Neutrophil (primary cell): ENCODE data around the gene CACNA1I.

ENCODE experiments used
- H3K27ac ChIP-seq: fragments of 200-600 bp; sonication (generic); 2 replicates; pipeline ENCODE4 v1.5.1; 2016; ENCODE audit warnings: mild to moderate bottlenecking, moderate library complexity
- H3K27me3 ChIP-seq: fragments of 200-600 bp; sonication (generic); 2 replicates; pipeline ENCODE4 v1.6.0; 2016; ENCODE audit warnings: mild to moderate bottlenecking
- H3K36me3 ChIP-seq: fragments of 200-600 bp; sonication (generic); 2 replicates; pipeline ENCODE4 v1.5.1; 2017
- H3K4me1 ChIP-seq, 2 experiments: fragments of 200-600 bp in 1 of 2; sonication (generic) in 1 of 2; 1 replicate in 1 of 2; 2 replicates in 1 of 2; pipeline versions ENCODE4 v1.5.1 to v1.6.1; 2013 to 2016; ENCODE audit warnings: low read depth in 1 of 2, low read length in 1 of 2, mild to moderate bottlenecking in 1 of 2, moderate library complexity in 1 of 2; ENCODE audit not compliant: control insufficient read depth in 1 of 2, insufficient read depth in 1 of 2
- H3K4me3 ChIP-seq, 2 experiments: fragments of 200-600 bp in 1 of 2; sonication (generic) in 1 of 2; 1 replicate in 1 of 2; 2 replicates in 1 of 2; pipeline ENCODE4 v1.5.1; 2013 to 2016; ENCODE audit warnings: low read depth in 1 of 2, low read length in 1 of 2, mild to moderate bottlenecking in 1 of 2, moderate library complexity in 1 of 2
- H3K9me3 ChIP-seq: fragments of 200-600 bp; sonication (generic); 2 replicates; pipeline ENCODE4 v1.5.1; 2016
- TF ChIP-seq, protein P1 (sequence below): fragments of 200-600 bp; sonication (generic); IDR thresholded peaks from 2 replicates; pipeline ENCODE4 v1.5.1; 2016; ENCODE audit warnings: antibody characterized with exemption

Gene CACNA1I

DNA sequence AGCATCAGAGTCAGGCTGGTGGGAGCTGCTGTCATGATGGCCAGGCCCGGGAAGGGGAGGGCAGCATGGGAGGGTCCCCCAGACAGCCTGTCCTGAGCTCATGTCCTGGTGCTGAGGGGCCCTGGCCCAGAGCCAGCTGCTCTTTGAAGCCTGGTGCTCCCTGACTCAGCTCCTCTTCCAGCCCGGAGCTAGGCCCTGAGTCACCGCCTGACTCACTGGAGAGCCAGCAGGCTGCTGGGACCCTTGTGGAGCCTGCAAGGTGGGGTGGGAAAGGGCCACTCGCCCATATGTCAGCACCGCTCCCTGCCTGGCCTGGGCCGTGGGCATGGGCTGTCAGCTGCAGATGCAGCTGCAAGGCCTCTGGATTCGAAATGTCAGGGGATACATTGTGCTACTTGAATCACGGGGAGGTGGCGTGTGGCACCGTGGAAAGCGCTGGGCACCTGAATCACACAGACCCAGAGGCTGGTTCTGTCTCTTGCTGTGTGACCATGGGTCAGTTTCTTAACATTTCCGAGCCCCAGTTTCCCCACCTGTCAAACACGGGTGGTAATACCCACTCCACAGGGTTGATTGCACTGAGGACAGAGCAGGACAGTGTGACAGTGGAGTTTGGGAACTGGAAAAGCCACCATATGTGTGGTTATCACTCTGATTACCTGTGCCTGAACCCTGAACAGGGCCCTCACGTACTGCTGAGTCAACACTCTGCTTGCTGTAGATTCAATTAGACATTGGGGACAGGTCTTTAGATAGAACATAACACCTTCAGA lies 4.4 kb downstream of the CACNA1I start:
- TF ChIP-seq, protein P1, sequence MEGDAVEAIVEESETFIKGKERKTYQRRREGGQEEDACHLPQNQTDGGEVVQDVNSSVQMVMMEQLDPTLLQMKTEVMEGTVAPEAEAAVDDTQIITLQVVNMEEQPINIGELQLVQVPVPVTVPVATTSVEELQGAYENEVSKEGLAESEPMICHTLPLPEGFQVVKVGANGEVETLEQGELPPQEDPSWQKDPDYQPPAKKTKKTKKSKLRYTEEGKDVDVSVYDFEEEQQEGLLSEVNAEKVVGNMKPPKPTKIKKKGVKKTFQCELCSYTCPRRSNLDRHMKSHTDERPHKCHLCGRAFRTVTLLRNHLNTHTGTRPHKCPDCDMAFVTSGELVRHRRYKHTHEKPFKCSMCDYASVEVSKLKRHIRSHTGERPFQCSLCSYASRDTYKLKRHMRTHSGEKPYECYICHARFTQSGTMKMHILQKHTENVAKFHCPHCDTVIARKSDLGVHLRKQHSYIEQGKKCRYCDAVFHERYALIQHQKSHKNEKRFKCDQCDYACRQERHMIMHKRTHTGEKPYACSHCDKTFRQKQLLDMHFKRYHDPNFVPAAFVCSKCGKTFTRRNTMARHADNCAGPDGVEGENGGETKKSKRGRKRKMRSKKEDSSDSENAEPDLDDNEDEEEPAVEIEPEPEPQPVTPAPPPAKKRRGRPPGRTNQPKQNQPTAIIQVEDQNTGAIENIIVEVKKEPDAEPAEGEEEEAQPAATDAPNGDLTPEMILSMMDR: no peak
- no peaks in the 10 kb centered on the region for H3K36me3 ChIP-seq
- H3K4me3 ChIP-seq: no peak overlapping the region
- H3K27me3 ChIP-seq: peaks cover 43% of the 10 kb centered on the region
- no peak overlapping the region for H3K27ac ChIP-seq
- H3K9me3 ChIP-seq: no peaks in the 10 kb centered on the region
- H3K4me1 ChIP-seq: no peaks in the 10 kb centered on the region

DNA sequence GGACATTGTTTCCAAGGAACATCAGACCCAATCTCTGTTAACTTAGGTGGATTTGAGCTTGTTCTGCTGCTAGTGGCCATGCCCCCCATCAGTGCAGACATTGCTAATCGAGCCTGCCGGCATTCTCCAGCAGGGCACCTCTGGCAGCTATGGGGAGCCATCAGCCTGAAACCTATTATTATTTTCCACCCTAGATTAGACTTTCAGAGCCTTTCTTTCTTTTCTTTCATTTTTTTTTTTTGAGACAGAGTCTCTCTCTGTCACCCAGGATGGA lies 4.9 kb downstream of the CACNA1I start:
- no peaks in the 10 kb centered on the region for H3K4me1 ChIP-seq
- no peak overlapping the region for H3K4me3 ChIP-seq
- H3K27ac ChIP-seq: no peak overlapping the region
- peaks cover 48% of the 10 kb centered on the region for H3K27me3 ChIP-seq
- H3K9me3 ChIP-seq: no peaks in the 10 kb centered on the region
- H3K36me3 ChIP-seq: no peaks in the 10 kb centered on the region
- TF ChIP-seq, protein P1: no peak

DNA sequence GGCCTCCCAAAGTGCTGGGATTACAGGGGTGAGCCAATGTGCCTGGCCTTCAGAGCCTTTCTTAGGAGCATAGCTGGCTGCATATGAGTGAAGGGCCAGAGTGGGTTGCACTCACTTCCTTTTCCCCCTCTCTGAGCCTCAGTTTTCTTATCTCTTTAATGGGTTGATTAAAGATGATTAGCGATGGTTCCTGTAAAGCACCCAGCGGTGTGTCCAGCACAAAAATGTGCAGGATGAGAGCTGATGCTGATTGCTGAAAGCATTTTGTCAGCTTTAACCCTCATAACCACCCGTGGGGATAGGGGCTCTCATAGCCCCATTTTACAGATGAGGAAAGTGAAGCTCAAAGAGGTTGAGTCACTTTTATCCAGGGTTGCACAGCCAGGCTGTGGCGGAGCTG lies 5.5 kb downstream of the CACNA1I start:
- Histone ChIP-seq H3K36me3 (no peaks in the 10 kb centered on the region), H3K9me3 (no peaks in the 10 kb centered on the region), H3K27me3 (peaks cover 50% of the 10 kb centered on the region), H3K27ac (no peak overlapping the region), H3K4me1 (no peaks in the 10 kb centered on the region), H3K4me3 (no peak overlapping the region)
- TF ChIP-seq, protein P1: no peak

DNA sequence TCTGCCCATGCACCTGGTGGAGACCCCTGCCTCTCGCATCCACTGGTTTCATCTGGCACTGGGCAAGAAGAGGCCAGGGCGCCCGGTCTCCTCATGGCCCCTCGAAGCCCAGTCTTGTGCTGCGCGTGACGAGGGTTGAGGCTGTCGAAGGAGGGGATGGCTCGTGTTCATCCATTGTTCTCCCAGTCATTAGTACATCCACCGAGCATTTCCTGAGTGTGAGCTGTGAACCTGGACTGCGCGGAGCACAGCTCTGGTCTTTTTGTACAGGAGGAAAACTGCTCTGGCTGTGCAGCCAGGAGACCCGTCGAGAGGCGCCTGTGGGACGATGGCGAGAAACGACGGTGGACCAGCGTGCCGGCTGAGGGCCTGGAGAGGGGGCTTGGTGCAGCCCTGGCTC lies 6.8 kb downstream of the CACNA1I start:
- Histone ChIP-seq H3K4me3 (no peak overlapping the region), H3K27ac (no peak overlapping the region), H3K36me3 (no peaks in the 10 kb centered on the region), H3K4me1 (no peaks in the 10 kb centered on the region), H3K27me3 (peaks cover 56% of the 10 kb centered on the region), H3K9me3 (no peaks in the 10 kb centered on the region)
- TF ChIP-seq, protein P1: no peak

DNA sequence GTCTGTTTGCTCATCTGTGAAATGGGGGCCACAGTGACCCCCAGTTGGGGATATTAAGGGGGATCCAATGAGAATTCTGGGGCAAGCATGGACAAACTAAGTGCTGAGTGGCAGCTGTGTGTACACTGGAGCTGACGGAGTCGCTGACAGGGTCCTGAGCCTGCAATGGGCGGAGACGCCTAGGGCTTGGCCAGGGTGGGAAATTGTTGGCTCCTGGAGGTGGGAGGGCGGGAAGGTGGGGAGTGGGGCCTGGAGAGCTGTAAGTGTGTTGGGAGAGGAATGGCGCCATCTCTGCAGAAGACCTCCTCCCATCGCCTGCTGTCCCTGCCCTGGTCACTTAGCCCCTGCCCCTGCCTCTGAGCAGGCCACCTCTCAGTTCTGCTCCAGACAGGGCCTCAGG lies 7.3 kb downstream of the CACNA1I start:
- Histone ChIP-seq H3K27me3 (peaks cover 56% of the 10 kb centered on the region), H3K4me1 (no peaks in the 10 kb centered on the region), H3K27ac (no peak overlapping the region), H3K9me3 (no peaks in the 10 kb centered on the region), H3K4me3 (no peak overlapping the region), H3K36me3 (no peaks in the 10 kb centered on the region)
- TF ChIP-seq, protein P1: no peak

DNA sequence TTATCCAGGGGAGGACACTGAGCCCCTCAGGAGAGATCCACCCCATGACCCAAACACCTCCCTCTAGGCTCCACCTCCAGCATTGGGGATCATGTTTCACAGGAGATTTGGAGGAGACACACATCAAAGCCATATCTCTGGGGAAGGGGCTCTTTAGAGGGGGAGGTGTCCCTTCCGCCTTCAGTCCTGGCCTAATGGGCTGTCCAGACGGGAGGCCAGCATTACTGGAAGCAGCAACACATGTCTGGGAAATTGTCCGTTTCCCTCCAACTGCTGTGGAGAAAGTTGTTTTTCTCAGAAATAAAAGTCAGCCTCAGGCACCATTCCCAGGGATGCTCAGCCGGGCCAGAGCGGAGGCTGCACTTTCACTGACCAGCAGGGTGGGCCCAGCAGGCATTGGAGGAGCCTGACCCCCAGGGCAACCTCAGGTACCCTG lies 9.5 kb downstream of the CACNA1I start:
- H3K9me3 ChIP-seq: no peaks in the 10 kb centered on the region
- TF ChIP-seq, protein P1: no peak
- no peaks in the 10 kb centered on the region for H3K4me1 ChIP-seq
- no peak overlapping the region for H3K4me3 ChIP-seq
- H3K36me3 ChIP-seq: no peaks in the 10 kb centered on the region
- peaks cover 65% of the 10 kb centered on the region for H3K27me3 ChIP-seq
- no peak overlapping the region for H3K27ac ChIP-seq
